GM23338 (cell line): ENCODE results near the gene KDM6B. TPM values are rescaled to one million over a fixed set of nuclear protein-coding genes. Genes with fewer than 3 reads are reported as not detected.

Experiments used
- ATAC-seq: fragments of 200-7000 bp; cut with Tn5 transposase; 3 replicates; pipeline ENCODE4 v1.9.1; 2020
- DNase-seq: peaks from one replicate; pipeline ENCODE4 v3.0.0-alpha.2; 2015; ENCODE audit warnings: low spot score
- H2AFZ ChIP-seq: fragments of 200-600 bp; sonication (generic); 2 replicates; pipeline ENCODE4 v1.8.0; 2016; ENCODE audit warnings: antibody characterized with exemption, mild to moderate bottlenecking, moderate library complexity
- H3F3A ChIP-seq: fragments of 200-600 bp; sonication (generic); replicated peaks from 2 replicates; pipeline ENCODE4 v1.8.0; 2017; ENCODE audit warnings: antibody characterized with exemption, mixed run types, low read depth
- H3K27ac ChIP-seq: fragments of 200-600 bp; sonication (generic); 2 replicates; pipeline ENCODE4 v1.6.1; 2016; ENCODE audit warnings: low read depth
- H3K27me3 ChIP-seq: fragments of 200-600 bp; sonication (generic); 2 replicates; pipeline ENCODE4 v1.8.0; 2016; ENCODE audit warnings: mild to moderate bottlenecking, mixed run types, moderate library complexity; ENCODE audit not compliant: insufficient read depth
- H3K36me3 ChIP-seq: fragments of 200-600 bp; sonication (generic); 2 replicates; pipeline ENCODE4 v1.8.0; 2016; ENCODE audit warnings: mild to moderate bottlenecking; ENCODE audit not compliant: insufficient read depth
- H3K4me1 ChIP-seq: fragments of 200-600 bp; sonication (generic); 2 replicates; pipeline ENCODE4 v1.8.0; 2016; ENCODE audit warnings: mild to moderate bottlenecking, moderate library complexity; ENCODE audit not compliant: insufficient read depth
- H3K4me2 ChIP-seq: fragments of 200-600 bp; sonication (generic); 2 replicates; pipeline ENCODE4 v1.7.1; 2017; ENCODE audit warnings: mixed run types
- H3K4me3 ChIP-seq: fragments of 200-600 bp; sonication (generic); 2 replicates; pipeline ENCODE4 v1.6.1; 2016; ENCODE audit warnings: mixed run types
- H3K79me2 ChIP-seq: fragments of 200-600 bp; sonication (generic); replicated peaks from 2 replicates; pipeline ENCODE4 v1.8.0; 2017; ENCODE audit warnings: mild to moderate bottlenecking; ENCODE audit not compliant: insufficient read depth
- H3K9me2 ChIP-seq: fragments of 200-600 bp; sonication (generic); 2 replicates; pipeline ENCODE4 v1.8.0; 2017; ENCODE audit not compliant: insufficient read depth
- H4K20me1 ChIP-seq: fragments of 200-600 bp; sonication (generic); replicated peaks from 2 replicates; pipeline ENCODE4 v1.8.0; 2017; ENCODE audit warnings: mild to moderate bottlenecking; ENCODE audit not compliant: insufficient read depth
- H3K27ac Mint-ChIP-seq: 2 replicates; pipeline ENCODE4 v1.8.0; 2020; ENCODE audit warnings: inconsistent platforms, mild to moderate bottlenecking, moderate library complexity, mixed read lengths
- H3K27me3 Mint-ChIP-seq: 3 replicates; pipeline ENCODE4 v1.8.0; 2022; ENCODE audit warnings: low read depth, mild to moderate bottlenecking, moderate library complexity, mixed read lengths, inconsistent platforms; ENCODE audit not compliant: insufficient read depth, poor library complexity
- H3K36me3 Mint-ChIP-seq: 3 replicates; pipeline ENCODE4 v1.8.0; 2021; ENCODE audit warnings: low read depth, mild to moderate bottlenecking, inconsistent platforms, moderate library complexity, mixed read lengths
- H3K4me1 Mint-ChIP-seq: 3 replicates; pipeline ENCODE4 v1.8.0; 2020; ENCODE audit warnings: mild to moderate bottlenecking, inconsistent platforms, mixed read lengths
- H3K4me3 Mint-ChIP-seq: 3 replicates; pipeline ENCODE4 v1.8.0; 2021; ENCODE audit warnings: moderate library complexity, mild to moderate bottlenecking, inconsistent platforms, mixed read lengths
- H3K9me3 Mint-ChIP-seq: 3 replicates; pipeline ENCODE4 v1.8.0; 2020; ENCODE audit warnings: moderate library complexity, mild to moderate bottlenecking, inconsistent platforms, mixed read lengths
- CREB1 ChIP-seq: fragments of 250-450 bp; sonication (Bioruptor Pico); IDR thresholded peaks from 2 replicates; pipeline ENCODE4 v1.5.0; 2020; ENCODE audit warnings: low read depth, mild to moderate bottlenecking, moderate library complexity
- EZH2 ChIP-seq: fragments of 200-600 bp; sonication (generic); IDR thresholded peaks from one replicate; pipeline ENCODE4 v1.8.0; 2017; ENCODE audit warnings: antibody characterized with exemption, mild to moderate bottlenecking, low read depth; ENCODE audit not compliant: unreplicated experiment
- EZH2phosphoT487 ChIP-seq: fragments of 200-600 bp; sonication (generic); IDR thresholded peaks from one replicate; pipeline ENCODE4 v1.8.1; 2018; ENCODE audit warnings: antibody characterized with exemption; ENCODE audit not compliant: unreplicated experiment
- JUNB ChIP-seq: IDR thresholded peaks from one replicate; pipeline ENCODE4 v1.6.1; 2016; ENCODE audit warnings: antibody characterized with exemption; ENCODE audit not compliant: unreplicated experiment
- NANOG ChIP-seq: IDR thresholded peaks from 2 replicates; pipeline ENCODE4 v1.6.1; 2016; ENCODE audit warnings: antibody characterized with exemption, borderline replicate concordance
- POLR2AphosphoS5 ChIP-seq: IDR thresholded peaks from 2 replicates; pipeline ENCODE4 v1.6.1; 2016; ENCODE audit warnings: antibody characterized with exemption, low read depth
- STAT1 ChIP-seq: IDR thresholded peaks from one replicate; pipeline ENCODE4 v1.6.1; 2016; ENCODE audit warnings: antibody characterized with exemption; ENCODE audit not compliant: unreplicated experiment
- ZNF114 ChIP-seq: fragments of 250-450 bp; sonication (Bioruptor Pico); IDR thresholded peaks from 2 replicates; pipeline ENCODE4 v1.5.0; 2020; ENCODE audit warnings: mild to moderate bottlenecking, moderate library complexity
- ZNF331 ChIP-seq: fragments of 250-450 bp; sonication (Bioruptor Pico); IDR thresholded peaks from 2 replicates; pipeline ENCODE4 v1.5.0; 2020; ENCODE audit warnings: low read depth, mild to moderate bottlenecking, moderate library complexity
- polyA plus RNA-seq: library from polyadenylated mRNA; unstranded; fragments of >200 nt; fragmentation: Nextera tagmentation; extraction: Ambion mirVana; gene quantifications from 2 replicates; pipeline ENCODE4 v1.2.1, GENCODE V29; 2016
- total RNA-seq: library from RNA; depleted of rRNA; stranded (reverse); fragments of >200 nt; shearing (Covaris generic); gene quantifications from 2 replicates; pipeline ENCODE4 v1.2.3, GENCODE V29; 2014
- TF ChIP-seq, protein P1 (sequence below): IDR thresholded peaks from one replicate; pipeline ENCODE4 v1.6.1; 2018; ENCODE audit warnings: antibody characterized with exemption; ENCODE audit not compliant: unreplicated experiment
- TF ChIP-seq, protein P2 (sequence below), 2 experiments: fragments of 200-600 bp in 1 of 2; sonication (generic) in 1 of 2; conservative IDR thresholded peaks; 2 replicates each; pipeline versions ENCODE4 v1.5.1 to v1.6.1; 2016 to 2017; ENCODE audit warnings: antibody characterized with exemption in 2 of 2, low read depth in 2 of 2, mild to moderate bottlenecking in 2 of 2, moderate library complexity in 1 of 2
- TF ChIP-seq, protein P3 (sequence below): IDR thresholded peaks from 2 replicates; pipeline ENCODE4 v1.6.1; 2016; ENCODE audit warnings: antibody characterized with exemption
- TF ChIP-seq, protein P4 (sequence below): fragments of 250-450 bp; sonication (Bioruptor Pico); IDR thresholded peaks from 2 replicates; pipeline ENCODE4 v1.5.0; 2020; ENCODE audit warnings: mild to moderate bottlenecking, moderate library complexity

KDM6B gene
- total and polyA plus RNA-seq, 2 experiments from 2014 or later, result 1.1 to 1.4 TPM

DNA sequence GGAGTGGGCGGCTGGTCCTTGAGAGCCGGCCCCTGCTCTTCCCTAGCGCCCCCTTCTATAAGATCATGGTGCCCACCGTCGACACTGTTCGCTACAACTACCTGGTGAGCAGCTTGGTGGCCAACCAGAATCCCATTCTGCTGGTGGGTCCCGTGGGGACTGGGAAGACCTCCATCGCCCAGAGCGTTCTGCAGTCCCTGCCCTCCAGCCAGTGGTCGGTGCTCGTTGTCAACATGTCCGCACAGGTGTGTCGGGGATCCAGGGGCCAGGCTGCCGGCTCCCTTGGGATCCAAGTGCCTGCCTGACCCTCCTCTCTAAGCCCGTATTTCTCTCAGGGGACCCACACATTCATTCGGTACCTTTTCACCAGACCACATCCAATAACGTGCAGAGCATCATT is 41.4 kb upstream of the KDM6B start (continued):
- TF ChIP-seq, protein P1, sequence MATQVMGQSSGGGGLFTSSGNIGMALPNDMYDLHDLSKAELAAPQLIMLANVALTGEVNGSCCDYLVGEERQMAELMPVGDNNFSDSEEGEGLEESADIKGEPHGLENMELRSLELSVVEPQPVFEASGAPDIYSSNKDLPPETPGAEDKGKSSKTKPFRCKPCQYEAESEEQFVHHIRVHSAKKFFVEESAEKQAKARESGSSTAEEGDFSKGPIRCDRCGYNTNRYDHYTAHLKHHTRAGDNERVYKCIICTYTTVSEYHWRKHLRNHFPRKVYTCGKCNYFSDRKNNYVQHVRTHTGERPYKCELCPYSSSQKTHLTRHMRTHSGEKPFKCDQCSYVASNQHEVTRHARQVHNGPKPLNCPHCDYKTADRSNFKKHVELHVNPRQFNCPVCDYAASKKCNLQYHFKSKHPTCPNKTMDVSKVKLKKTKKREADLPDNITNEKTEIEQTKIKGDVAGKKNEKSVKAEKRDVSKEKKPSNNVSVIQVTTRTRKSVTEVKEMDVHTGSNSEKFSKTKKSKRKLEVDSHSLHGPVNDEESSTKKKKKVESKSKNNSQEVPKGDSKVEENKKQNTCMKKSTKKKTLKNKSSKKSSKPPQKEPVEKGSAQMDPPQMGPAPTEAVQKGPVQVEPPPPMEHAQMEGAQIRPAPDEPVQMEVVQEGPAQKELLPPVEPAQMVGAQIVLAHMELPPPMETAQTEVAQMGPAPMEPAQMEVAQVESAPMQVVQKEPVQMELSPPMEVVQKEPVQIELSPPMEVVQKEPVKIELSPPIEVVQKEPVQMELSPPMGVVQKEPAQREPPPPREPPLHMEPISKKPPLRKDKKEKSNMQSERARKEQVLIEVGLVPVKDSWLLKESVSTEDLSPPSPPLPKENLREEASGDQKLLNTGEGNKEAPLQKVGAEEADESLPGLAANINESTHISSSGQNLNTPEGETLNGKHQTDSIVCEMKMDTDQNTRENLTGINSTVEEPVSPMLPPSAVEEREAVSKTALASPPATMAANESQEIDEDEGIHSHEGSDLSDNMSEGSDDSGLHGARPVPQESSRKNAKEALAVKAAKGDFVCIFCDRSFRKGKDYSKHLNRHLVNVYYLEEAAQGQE, result no peak
- TF ChIP-seq JUNB, result no peak
- no peak for TF ChIP-seq ZNF331 (CRISPR knock-in tag)
- TF ChIP-seq, protein P2, sequence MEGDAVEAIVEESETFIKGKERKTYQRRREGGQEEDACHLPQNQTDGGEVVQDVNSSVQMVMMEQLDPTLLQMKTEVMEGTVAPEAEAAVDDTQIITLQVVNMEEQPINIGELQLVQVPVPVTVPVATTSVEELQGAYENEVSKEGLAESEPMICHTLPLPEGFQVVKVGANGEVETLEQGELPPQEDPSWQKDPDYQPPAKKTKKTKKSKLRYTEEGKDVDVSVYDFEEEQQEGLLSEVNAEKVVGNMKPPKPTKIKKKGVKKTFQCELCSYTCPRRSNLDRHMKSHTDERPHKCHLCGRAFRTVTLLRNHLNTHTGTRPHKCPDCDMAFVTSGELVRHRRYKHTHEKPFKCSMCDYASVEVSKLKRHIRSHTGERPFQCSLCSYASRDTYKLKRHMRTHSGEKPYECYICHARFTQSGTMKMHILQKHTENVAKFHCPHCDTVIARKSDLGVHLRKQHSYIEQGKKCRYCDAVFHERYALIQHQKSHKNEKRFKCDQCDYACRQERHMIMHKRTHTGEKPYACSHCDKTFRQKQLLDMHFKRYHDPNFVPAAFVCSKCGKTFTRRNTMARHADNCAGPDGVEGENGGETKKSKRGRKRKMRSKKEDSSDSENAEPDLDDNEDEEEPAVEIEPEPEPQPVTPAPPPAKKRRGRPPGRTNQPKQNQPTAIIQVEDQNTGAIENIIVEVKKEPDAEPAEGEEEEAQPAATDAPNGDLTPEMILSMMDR (conservative IDR thresholded peaks at IDR 0.05; ENCODE audit: low read depth in 2 of 2), result no peak
- no peak for TF ChIP-seq EZH2phosphoT487
- TF ChIP-seq, protein P3, sequence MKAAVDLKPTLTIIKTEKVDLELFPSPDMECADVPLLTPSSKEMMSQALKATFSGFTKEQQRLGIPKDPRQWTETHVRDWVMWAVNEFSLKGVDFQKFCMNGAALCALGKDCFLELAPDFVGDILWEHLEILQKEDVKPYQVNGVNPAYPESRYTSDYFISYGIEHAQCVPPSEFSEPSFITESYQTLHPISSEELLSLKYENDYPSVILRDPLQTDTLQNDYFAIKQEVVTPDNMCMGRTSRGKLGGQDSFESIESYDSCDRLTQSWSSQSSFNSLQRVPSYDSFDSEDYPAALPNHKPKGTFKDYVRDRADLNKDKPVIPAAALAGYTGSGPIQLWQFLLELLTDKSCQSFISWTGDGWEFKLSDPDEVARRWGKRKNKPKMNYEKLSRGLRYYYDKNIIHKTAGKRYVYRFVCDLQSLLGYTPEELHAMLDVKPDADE, result no peak
- TF ChIP-seq NANOG, result no peak
- no peak for TF ChIP-seq POLR2AphosphoS5

DNA sequence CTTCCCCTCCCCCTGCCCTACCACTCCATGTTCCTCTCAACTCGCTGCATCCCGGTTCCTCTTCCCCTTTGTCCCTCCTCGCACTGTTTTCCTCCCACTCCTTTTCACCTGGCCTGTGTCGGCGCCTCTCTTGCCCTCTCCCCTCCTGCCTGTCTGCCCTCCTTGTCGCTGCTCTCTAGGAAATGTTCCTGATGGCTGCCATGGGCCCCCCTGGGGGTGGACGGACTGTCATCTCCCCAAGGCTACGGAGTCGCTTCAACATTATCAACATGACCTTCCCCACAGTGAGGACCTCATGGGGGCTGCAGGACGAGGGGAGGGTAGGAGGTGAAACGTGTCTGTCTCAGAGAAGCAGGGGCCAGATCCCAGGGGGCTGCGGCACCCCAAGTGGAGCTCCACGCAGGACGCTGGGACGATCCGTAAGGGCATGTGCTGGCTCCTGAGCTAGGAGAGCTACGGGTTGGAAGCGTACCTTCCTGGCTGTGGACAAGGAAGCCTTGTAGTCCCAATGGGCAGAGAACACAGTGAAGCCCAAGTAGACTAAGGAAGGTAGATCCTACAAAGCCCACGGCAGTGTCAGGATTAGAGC is 39.8 kb upstream of the KDM6B start:
- Histone ChIP-seq H3K9me2 (no peaks in the 10 kb centered on the region; the same call in 1 of the 2 replicates), H2AFZ (peak overlapping the region; percentile 96), H3K79me2 (no peaks in the 10 kb centered on the region), H3K4me1 (no peaks in the 10 kb centered on the region), H3K36me3 (no peaks in the 10 kb centered on the region), H4K20me1 (no peaks in the 10 kb centered on the region), H3K4me2 (no peak overlapping the region), H3K27me3 (no peaks in the 10 kb centered on the region), H3K27ac (no peak overlapping the region), H3K4me3 (no peak overlapping the region), H3F3A (no peaks in the 10 kb centered on the region)
- peaks cover 3% of the 10 kb centered on the region for H3K27me3 Mint-ChIP-seq
- no peak overlapping the region for H3K27ac Mint-ChIP-seq
- no peak for DNase-seq
- H3K36me3 Mint-ChIP-seq, result no peaks in the 10 kb centered on the region; the same call in 2 of the 3 replicates
- H3K4me3 Mint-ChIP-seq, result no peak overlapping the region
- ATAC-seq, result peak; percentile 69
- 0 out of 3 replicates have a peak, but pooled peaks cover 1% of the 10 kb centered on the region for H3K9me3 Mint-ChIP-seq
- H3K4me1 Mint-ChIP-seq, result peaks cover 4% of the 10 kb centered on the region; the same call in 2 of the 3 replicates
- TF ChIP-seq JUNB (no peak), ZNF114 (CRISPR knock-in tag) (no peak), STAT1 (no peak), EZH2 (no peak), NANOG (no peak), CREB1 (CRISPR knock-in tag) (no peak)
- TF ChIP-seq, protein P4, sequence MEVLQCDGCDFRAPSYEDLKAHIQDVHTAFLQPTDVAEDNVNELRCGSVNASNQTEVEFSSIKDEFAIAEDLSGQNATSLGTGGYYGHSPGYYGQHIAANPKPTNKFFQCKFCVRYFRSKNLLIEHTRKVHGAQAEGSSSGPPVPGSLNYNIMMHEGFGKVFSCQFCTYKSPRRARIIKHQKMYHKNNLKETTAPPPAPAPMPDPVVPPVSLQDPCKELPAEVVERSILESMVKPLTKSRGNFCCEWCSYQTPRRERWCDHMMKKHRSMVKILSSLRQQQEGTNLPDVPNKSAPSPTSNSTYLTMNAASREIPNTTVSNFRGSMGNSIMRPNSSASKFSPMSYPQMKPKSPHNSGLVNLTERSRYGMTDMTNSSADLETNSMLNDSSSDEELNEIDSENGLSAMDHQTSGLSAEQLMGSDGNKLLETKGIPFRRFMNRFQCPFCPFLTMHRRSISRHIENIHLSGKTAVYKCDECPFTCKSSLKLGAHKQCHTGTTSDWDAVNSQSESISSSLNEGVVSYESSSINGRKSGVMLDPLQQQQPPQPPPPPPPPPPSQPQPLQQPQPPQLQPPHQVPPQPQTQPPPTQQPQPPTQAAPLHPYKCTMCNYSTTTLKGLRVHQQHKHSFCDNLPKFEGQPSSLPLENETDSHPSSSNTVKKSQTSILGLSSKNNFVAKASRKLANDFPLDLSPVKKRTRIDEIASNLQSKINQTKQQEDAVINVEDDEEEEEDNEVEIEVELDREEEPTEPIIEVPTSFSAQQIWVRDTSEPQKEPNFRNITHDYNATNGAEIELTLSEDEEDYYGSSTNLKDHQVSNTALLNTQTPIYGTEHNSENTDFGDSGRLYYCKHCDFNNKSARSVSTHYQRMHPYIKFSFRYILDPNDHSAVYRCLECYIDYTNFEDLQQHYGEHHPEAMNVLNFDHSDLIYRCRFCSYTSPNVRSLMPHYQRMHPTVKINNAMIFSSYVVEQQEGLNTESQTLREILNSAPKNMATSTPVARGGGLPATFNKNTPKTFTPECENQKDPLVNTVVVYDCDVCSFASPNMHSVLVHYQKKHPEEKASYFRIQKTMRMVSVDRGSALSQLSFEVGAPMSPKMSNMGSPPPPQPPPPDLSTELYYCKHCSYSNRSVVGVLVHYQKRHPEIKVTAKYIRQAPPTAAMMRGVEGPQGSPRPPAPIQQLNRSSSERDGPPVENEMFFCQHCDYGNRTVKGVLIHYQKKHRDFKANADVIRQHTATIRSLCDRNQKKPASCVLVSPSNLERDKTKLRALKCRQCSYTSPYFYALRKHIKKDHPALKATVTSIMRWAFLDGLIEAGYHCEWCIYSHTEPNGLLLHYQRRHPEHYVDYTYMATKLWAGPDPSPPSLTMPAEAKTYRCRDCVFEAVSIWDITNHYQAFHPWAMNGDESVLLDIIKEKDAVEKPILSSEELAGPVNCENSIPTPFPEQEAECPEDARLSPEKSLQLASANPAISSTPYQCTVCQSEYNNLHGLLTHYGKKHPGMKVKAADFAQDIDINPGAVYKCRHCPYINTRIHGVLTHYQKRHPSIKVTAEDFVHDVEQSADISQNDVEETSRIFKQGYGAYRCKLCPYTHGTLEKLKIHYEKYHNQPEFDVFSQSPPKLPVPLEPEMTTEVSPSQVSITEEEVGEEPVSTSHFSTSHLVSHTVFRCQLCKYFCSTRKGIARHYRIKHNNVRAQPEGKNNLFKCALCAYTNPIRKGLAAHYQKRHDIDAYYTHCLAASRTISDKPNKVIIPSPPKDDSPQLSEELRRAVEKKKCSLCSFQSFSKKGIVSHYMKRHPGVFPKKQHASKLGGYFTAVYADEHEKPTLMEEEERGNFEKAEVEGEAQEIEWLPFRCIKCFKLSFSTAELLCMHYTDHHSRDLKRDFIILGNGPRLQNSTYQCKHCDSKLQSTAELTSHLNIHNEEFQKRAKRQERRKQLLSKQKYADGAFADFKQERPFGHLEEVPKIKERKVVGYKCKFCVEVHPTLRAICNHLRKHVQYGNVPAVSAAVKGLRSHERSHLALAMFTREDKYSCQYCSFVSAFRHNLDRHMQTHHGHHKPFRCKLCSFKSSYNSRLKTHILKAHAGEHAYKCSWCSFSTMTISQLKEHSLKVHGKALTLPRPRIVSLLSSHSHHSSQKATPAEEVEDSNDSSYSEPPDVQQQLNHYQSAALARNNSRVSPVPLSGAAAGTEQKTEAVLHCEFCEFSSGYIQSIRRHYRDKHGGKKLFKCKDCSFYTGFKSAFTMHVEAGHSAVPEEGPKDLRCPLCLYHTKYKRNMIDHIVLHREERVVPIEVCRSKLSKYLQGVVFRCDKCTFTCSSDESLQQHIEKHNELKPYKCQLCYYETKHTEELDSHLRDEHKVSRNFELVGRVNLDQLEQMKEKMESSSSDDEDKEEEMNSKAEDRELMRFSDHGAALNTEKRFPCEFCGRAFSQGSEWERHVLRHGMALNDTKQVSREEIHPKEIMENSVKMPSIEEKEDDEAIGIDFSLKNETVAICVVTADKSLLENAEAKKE (CRISPR knock-in tag), result no peak
